ENCODE data around the gene MRPS25. TPM values are rescaled to one million over a fixed set of nuclear protein-coding genes. Genes with fewer than 3 reads are reported as not detected.

The MRPS25 gene
- total RNA-seq, 6 donors from 2014 or later: 39.8 to 149 (median 56.9) TPM

DNA sequence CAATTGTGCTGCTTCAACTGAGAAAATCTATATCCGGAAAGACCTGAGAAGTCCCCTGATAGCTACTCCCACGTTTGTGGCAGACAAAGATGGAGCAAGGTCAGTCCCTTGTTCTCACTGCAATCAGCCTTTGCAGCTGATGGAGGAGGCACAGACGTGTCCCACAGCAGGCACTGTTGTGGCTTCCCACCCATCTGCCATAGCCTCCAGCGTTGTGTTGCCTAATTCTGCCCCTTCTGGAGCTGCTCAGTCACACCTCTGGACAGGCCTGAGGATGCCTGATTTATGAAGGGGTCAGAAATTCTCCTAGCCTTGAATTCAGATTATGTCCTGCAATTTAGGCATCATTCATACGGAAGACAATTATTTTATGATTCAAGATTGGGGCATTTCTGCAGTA lies 41.9 kb downstream of the MRPS25 start:
- Histone ChIP-seq H3K9me3 (no peaks in the 10 kb centered on the region), H3K36me3 (peaks cover 18 to 97% (median 78%) of the 10 kb centered on the region in 4 donors), H3K4me1 (no peaks in the 10 kb centered on the region), H3K4me3 (no peak overlapping the region), H3K27me3 (no peaks in the 10 kb centered on the region), H3K27ac (no peak overlapping the region)
- TF ChIP-seq CTCF (IDR thresholded peaks at IDR 0.05) (no peak), EP300 (IDR thresholded peaks at IDR 0.05) (no peak), POLR2A (IDR thresholded peaks at IDR 0.05) (no peak), POLR2AphosphoS5 (IDR thresholded peaks at IDR 0.05) (no peak)
- no peak for ATAC-seq (ENCODE audit: low FRiP score in 2 of 2)
- 66 to 80% methylated on average over 5 of the region's 5 CpGs for WGBS, 2 donors
- DNase-seq: no peak

- Histone ChIP-seq H3K27ac (no peak overlapping the region), H3K9me3 (no peaks in the 10 kb centered on the region), H3K4me3 (no peak overlapping the region), H3K36me3 (peaks cover 23 to 93% (median 71%) of the 10 kb centered on the region in 4 donors), H3K27me3 (no peaks in the 10 kb centered on the region), H3K4me1 (no peaks in the 10 kb centered on the region)
- WGBS, 2 donors: 98 to 100% methylated on average over 2 of the region's 2 CpGs
- DNase-seq (no peak), ATAC-seq (ENCODE audit: low FRiP score in 2 of 2) (no peak)
- TF ChIP-seq POLR2A (IDR thresholded peaks at IDR 0.05) (no peak), EP300 (IDR thresholded peaks at IDR 0.05) (no peak), POLR2AphosphoS5 (IDR thresholded peaks at IDR 0.05) (no peak), CTCF (IDR thresholded peaks at IDR 0.05) (no peak)
These were observed 47.9 kb downstream of the MRPS25 start for GRCh38 chr3:15017191-15017590.

DNA sequence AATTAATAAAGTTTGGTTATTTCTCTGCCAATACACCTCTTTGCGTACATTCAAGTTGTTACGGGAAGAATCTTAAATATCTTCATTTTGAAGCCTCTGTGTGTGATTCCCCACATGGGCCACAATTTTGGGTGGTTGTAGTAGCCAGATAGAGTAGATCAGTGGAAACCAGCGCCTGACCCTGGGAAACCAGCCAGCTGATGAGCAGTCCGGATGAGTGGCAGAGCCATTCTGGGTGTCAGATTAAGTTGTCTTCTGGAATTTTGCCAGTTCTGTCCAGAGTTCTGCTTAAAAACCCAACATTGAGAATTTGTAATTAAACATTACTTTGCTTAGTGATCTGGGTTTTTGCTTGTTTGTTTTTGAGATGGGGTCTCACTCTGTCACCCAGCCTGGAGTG lies 49.7 kb downstream of the MRPS25 start:
- no peak overlapping the region for H3K4me3 ChIP-seq
- 85 to 87% methylated on average over 4 of the region's 4 CpGs for WGBS, 2 donors
- H3K36me3 ChIP-seq: peaks cover 17 to 83% (median 57%) of the 10 kb centered on the region in 4 donors
- no peaks in the 10 kb centered on the region for H3K4me1 ChIP-seq
- no peaks in the 10 kb centered on the region for H3K9me3 ChIP-seq
- TF ChIP-seq CTCF (IDR thresholded peaks at IDR 0.05) (no peak), POLR2AphosphoS5 (IDR thresholded peaks at IDR 0.05) (no peak), POLR2A (IDR thresholded peaks at IDR 0.05) (no peak), EP300 (IDR thresholded peaks at IDR 0.05) (no peak)
- no peak overlapping the region for H3K27ac ChIP-seq
- H3K27me3 ChIP-seq: no peaks in the 10 kb centered on the region
- ATAC-seq (ENCODE audit: low FRiP score in 2 of 2) (no peak), DNase-seq (no peak)

DNA sequence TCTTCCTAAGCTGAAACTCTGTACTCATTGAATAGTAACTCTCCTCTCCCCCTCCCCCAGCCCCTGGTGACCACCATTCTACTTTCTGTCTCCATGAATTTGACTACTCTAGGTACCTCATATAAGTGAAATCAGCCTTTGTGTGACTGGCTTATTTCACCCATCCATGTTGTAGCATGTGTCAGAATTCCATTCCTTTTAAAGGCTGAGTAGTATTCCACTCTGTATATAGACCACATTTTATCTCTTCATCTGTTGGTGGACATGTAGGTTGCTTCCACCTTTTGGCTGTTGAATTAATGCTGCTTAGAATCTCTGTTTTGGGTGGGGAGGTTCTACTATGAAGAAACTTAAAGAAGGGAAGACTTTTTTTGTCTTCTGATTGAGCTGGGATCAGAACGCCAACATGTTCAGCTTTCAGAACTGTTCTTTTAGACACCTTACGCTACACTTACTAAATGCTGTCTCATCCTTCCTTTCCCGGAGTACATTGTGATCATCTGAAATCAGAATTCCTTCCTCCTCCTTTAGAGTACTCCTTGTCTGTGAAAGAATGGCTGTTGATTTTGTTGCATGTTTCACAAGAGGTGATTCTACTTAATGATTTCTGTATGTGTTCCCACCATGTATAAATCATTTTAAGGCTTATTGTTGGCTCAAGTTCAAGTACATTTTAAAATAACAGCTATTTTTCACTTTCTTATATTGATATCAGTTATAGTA lies 50.3 kb downstream of the MRPS25 start:
- no peaks in the 10 kb centered on the region for H3K27me3 ChIP-seq
- ATAC-seq (ENCODE audit: low FRiP score in 2 of 2) (no peak), DNase-seq (no peak)
- 88 to 93% methylated on average over 3 of the region's 3 CpGs for WGBS, 2 donors
- H3K27ac ChIP-seq: no peak overlapping the region
- TF ChIP-seq CTCF (IDR thresholded peaks at IDR 0.05) (no peak), POLR2A (IDR thresholded peaks at IDR 0.05) (no peak), EP300 (IDR thresholded peaks at IDR 0.05) (no peak), POLR2AphosphoS5 (IDR thresholded peaks at IDR 0.05) (no peak)
- no peaks in the 10 kb centered on the region for H3K4me1 ChIP-seq
- no peaks in the 10 kb centered on the region for H3K9me3 ChIP-seq
- H3K4me3 ChIP-seq: no peak overlapping the region
- peaks cover 17 to 79% (median 52%) of the 10 kb centered on the region in 4 donors for H3K36me3 ChIP-seq

- no peak overlapping the region for H3K27ac ChIP-seq
- H3K36me3 ChIP-seq: peaks cover 12 to 67% (median 37%) of the 10 kb centered on the region in 4 donors
- H3K27me3 ChIP-seq: no peaks in the 10 kb centered on the region
- TF ChIP-seq CTCF (IDR thresholded peaks at IDR 0.05) (no peak), POLR2AphosphoS5 (IDR thresholded peaks at IDR 0.05) (no peak), POLR2A (IDR thresholded peaks at IDR 0.05) (no peak), EP300 (IDR thresholded peaks at IDR 0.05) (no peak)
- no peaks in the 10 kb centered on the region for H3K4me1 ChIP-seq
- WGBS, 2 donors: 95 to 98% methylated on average over 5 of the region's 5 CpGs
- H3K4me3 ChIP-seq: no peak overlapping the region
- no peaks in the 10 kb centered on the region for H3K9me3 ChIP-seq
- ATAC-seq (ENCODE audit: low FRiP score in 2 of 2) (no peak), DNase-seq (peak in 1 of 2 donors; percentile 6)
These were observed 53.9 kb downstream of the MRPS25 start for GRCh38 chr3:15011174-15011573.
